NCI-H82 (cell line): ENCODE results near the gene RNPEP.
A peak's percentile ranks its signal among the peaks of the same experiment; 100 is the strongest.

Experiments
- DNase-seq: peaks from one replicate; lab custom pipeline; 2025; lab: John Stamatoyannopoulos, UW

The RNPEP gene, protein sequence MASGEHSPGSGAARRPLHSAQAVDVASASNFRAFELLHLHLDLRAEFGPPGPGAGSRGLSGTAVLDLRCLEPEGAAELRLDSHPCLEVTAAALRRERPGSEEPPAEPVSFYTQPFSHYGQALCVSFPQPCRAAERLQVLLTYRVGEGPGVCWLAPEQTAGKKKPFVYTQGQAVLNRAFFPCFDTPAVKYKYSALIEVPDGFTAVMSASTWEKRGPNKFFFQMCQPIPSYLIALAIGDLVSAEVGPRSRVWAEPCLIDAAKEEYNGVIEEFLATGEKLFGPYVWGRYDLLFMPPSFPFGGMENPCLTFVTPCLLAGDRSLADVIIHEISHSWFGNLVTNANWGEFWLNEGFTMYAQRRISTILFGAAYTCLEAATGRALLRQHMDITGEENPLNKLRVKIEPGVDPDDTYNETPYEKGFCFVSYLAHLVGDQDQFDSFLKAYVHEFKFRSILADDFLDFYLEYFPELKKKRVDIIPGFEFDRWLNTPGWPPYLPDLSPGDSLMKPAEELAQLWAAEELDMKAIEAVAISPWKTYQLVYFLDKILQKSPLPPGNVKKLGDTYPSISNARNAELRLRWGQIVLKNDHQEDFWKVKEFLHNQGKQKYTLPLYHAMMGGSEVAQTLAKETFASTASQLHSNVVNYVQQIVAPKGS

DNA sequence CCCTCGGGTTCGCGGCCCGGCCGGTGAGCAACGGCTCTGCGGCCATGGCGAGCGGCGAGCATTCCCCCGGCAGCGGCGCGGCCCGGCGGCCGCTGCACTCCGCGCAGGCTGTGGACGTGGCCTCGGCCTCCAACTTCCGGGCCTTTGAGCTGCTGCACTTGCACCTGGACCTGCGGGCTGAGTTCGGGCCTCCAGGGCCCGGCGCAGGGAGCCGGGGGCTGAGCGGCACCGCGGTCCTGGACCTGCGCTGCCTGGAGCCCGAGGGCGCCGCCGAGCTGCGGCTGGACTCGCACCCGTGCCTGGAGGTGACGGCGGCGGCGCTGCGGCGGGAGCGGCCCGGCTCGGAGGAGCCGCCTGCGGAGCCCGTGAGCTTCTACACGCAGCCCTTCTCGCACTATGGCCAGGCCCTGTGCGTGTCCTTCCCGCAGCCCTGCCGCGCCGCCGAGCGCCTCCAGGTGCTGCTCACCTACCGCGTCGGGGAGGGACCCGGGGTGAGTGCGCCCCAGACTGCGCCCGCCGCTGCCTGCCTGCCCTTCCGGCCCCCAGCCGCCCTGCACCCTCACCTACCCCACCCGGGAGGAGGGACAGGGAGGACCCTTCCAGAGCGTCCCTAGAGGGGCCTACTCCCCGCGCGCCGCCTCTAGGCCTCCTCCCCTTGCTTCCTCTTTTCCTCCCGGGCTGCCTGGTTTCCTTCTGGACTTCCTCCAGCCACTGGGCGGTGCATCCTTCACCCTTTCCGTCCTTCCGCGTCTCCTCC lies at the start of gene RNPEP:
Gene RNPEP (plus strand): TSS at position 26 of the 757 bp plus-strand sequence. CDS start 19 bp downstream, at position 45.
- peak; percentile 92 for DNase-seq

DNA sequence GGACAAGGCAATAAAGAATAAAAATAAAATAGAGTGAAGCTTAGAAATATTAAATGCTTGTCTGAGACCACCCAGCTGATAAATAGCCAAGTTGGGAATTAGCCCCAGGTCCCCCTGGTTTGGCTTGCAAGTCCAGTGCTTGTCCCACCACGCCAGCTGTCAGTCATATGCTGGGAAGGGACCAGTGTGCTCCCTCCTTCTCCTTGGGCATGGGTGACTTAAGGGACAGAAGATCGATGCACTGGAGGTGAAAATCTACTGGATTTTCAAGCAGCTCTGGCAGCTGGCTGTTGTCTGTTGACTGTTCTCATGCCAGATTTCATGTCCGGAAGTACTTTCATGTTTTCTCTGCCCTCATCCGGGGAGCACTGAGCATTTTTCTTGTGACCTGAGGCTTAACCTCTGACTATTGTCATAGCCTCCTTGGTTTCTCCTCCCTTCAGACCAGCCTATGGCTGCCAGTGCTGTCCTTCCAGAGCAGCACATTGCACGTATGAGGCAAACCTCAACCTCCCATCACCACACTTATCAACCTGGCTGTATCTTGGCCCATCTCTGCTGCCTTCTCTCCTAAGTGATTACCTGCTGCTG lies 48.5 kb upstream of the RNPEP start:
- DNase-seq = peak; percentile 34

DNA sequence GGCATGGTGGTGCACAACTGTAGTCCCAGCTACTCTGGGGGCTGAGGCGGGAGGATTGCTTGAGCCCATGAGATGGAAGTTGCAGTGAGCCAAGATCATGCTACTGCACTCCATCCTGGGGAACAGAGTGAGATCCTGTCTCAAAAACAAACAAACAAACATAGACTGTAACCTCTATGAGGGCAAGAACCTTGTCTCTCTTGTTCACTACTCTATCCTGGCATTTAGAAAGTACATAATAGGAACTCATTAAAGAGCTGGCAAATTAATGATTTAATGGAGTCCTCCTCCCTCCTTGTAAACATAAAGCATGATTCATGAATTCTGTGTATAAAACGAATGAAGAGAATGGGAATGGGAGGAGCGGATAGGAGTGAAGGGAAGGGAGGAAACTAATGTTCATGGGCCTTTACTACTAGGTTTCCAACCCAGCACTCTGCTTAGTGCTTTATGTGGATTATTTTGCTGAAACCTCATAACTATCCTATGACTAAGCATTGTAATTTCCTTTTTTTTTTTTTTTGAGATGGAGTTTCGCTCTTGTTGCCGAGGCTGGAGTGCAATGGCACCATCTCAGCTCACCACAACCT lies 44.7 kb upstream of the RNPEP start:
- DNase-seq = no peak

DNA sequence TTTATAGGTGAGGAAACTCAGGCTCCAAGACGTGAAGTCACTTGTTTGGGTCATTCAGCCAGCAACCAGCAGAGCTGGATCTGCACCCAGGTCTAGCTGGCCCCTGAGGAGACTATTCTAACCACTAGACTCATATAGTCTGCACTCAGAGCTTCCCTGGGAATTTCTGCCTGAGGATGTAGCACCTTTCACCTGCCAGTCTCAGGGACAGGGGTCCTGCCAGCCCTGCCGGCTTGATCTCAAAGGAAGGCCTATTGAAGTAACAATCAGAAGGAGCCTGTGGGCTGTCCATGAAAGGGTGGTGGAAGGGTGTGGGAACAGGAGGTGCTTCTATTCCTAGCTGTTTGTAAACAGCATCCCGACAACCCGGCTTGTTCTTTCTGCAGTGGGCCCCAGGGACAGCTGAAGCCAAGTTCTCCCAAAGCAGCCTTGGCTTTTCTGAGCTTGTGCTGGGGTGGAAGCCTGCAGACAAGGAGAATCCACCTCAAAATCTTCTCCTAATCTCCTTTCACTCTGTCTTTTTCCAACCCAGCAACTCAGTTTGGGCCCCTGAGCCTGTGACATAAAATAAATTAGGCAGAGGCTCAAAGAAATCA lies 43.9 kb upstream of the RNPEP start:
- peak; percentile 98 for DNase-seq

DNA sequence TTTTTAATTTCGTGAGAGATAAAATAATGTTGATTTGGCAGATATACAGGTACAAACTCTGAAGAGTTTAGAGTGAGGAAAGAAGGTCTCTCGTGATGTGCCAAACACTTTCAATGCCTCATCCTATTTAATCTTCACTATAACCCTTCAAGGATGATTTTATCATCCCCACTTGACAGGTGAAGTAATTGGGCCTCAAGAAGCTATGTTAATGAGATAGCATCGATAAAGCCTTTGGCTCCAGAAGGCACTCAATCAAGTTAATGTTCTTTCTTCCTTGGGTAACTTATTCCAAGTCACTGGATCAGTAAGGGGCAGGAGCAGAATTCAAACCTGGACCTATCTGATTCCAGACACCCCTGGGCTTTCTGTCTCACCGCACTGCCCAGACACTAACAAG lies 43.3 kb upstream of the RNPEP start:
- DNase-seq = peak; percentile 98

DNA sequence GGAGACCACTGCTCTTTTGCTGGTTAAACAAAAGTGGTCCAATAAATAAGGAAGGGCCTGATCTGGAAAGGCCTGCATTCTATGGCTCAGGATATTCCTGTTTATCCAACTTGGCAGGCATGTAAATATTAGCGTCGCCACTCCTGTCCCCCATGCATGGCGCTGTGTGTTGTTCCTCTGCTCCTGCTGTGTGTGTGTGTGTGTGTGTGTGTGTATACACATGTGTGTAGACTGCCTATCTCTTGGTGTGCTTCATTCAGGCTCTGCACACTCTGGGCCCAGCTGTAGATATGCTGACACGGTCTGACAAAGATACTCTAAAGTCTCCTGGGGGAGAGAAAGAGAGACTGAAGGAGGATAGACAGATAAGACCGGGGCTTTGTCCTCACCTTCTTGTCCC lies 42.9 kb upstream of the RNPEP start:
- peak; percentile 89 for DNase-seq

DNA sequence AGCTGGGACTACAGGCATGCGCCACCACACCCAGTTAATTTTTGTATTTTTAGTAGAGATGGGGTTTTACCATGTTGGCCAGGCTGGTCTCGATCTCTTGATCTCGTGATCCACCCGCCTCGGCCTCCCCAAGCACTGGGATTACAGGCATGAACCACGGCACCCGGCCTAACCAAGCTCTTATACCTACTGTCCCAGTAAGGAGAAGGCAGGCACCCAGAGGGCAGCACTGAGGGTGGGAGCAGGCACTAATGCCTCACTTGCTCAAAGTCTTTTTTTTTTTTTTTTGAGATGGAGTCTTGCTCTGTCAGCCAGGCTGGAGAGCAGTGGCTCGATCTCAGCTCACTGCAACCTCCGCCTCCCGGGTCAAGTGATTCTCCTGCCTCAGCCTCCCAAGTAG lies 42.1 kb upstream of the RNPEP start:
- DNase-seq = peak; percentile 74

DNA sequence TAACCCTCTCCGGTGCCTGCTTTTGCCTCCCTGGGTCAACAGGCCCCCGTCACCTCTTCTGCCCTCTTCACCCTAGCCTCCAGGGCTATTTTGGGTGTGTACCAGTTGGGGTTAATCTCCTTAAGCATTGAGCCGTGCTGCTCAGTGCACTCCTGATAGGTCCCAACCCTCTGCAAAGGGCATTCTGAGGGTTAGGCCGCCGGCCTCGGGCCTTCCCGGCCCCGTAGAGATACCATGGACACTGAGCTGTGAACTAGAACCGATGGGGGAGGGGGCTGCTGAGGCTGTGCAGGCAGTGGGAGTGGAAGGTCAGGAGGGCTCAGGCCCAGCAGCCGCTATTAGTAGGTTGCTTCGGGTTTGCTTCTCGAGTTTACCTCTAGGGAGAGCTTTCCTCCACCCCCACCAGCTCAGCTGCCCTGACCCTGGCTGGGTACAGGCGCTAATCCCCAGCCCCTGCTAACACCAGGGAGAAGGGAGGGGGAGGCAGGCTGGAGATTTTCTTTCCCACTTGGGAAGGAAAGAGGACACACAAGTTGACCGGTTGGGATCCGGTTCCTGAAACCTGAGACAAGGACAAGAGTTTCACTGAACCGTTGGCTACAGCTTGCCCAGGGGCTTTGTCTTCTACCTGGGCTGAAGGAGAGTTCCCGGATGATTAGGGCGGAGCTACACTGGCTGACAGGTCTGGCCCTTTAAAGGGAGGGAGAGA lies 40.9 kb upstream of the RNPEP start:
- peak; percentile 99 for DNase-seq

DNA sequence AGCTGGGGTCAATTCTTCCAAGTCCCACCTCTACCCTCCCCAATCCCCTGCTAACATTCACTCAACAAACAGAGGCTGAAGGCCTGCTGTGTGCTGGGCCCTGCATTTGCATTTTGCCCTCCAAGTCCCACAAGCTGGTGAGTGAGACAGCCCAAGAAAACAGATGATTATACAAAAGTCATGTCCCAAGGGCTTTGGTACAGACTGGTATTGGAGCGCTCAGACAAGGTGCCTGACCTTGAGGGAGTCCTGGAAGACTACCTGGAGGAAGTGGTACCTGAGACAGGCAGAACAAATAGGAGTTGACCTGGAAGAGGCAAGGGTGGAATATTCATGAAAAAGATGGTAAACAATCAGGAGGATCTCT lies 40.3 kb upstream of the RNPEP start:
- DNase-seq = no peak

DNA sequence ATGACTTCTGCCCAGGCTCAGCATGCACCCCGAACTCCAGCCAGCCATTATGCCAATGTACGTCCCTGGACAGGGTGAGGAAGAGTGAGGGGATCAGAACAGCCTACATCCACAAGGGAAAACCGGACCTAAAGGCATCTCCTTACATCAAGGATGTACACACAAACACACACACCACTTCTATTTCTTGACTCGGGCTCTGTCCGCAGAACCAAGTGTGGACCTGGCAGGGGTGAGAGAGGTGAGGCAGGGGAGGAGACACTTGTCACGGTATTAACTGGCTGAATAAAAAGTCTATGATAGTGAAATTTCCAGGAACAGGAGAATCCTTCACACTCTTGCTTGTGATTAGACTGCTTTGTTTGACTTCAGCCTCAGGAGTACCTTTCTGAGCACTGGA lies 38.4 kb upstream of the RNPEP start:
- DNase-seq = peak; percentile 34

DNA sequence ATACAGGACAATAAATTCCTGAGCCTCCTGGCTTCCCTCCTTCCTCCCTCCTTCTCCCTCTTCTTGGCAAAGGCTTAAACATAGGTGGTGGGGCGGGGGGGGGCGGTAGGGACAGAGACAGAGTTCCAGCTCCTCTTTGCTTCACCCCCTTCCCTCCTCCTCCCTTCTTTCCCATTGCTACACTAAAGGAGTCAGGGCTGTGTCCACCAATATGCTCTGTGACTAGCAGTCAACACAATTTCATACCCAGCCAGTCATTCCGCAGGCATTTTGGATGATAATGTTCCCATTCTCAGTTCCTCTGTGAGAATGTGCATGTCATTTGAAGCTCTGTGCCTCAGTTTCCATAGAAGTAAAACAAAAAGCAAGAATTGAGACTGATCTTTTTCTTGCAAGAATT lies 37.8 kb upstream of the RNPEP start:
- DNase-seq = peak; percentile 63

DNA sequence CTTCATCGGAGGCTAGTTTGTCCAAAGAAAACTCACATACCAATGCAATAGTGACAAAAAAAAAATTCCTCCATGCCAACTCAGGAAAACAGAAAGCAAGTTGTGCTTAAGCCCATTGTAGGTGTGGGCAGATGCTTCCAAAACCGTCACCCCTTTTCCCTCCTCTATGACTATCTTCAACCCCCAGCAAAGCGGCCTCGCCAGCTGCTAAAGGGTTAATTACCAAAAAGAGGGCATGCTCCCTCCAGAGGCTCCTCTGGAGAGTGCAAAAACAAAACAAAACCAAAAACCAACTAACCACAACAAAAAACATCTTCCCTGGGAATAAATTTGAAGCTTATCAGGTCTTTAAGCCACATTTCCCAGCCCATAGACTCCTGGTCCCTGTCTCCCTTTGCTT lies 37.3 kb upstream of the RNPEP start:
- DNase-seq = peak; percentile 80

DNA sequence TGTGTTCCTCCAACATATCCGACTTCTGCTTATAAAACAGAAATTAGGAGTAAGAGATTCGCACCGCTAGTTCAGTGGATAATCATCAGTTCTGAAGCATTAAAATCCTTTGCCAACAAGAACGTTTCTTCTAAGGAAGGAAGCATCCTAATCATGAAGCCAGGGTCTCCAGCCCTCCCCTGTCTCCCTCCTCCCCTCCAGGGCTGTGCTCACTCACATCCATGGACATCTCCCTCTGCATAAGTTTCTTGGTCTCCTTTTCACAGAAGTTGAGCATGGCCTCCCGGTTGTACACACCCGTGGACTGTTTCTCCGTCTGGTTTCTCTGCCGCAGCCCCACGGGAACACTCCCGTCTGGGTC lies 36.6 kb upstream of the RNPEP start:
- peak; percentile 50 for DNase-seq

DNA sequence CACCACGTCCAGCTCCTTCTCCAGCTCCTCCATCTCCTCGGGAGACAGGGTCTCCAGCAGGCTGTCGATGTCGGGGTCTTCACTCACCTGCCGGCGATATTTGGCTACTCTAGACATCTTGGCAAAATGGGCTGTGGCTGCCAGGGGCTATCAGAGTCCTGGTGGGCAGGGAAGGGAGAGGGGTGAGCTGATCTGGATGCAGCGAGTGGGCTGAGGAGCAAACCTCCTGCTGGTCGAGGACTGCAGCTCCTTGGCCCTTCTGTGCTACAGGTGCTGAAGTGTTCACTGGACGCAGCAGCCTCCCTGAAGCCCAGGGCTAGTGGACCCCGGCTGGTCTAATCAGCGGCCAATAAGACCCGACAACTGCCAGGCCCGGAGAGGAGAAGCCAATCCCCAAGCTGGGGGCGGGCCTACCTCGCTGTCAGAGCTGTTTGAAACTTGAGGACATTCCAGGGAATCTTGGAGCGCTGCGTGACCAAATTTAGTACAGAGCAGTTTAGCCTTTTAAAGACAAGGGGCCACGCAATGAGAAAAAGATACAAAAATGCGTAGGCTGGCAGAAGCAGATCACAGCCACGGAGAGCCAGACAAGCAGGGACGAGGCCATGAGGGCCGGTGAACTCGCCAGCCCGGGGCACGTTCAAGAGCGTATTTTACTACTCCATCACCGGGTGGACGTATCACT lies 36.1 kb upstream of the RNPEP start, which contains the start of gene LMOD1:
Gene LMOD1 (minus strand): TSS at position 325 of the 685 bp plus-strand sequence. CDS start 208 bp downstream, at position 117.
- peak; percentile 96 for DNase-seq

DNA sequence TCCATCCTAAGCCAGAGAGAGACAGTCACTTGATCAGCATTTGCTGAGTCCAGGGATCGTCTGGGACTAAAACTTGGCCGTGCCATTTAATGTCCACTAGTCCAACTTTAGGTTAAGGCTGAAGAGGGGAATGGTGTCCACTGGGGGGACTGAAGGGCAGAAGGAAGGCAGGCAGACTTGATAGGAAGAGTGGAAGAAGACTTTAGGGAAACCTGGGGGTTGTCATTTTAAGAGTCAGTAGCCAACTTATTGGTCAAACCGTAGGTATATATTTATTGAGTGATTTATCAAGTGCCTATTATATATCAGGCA lies 34.8 kb upstream of the RNPEP start:
- no peak for DNase-seq

DNA sequence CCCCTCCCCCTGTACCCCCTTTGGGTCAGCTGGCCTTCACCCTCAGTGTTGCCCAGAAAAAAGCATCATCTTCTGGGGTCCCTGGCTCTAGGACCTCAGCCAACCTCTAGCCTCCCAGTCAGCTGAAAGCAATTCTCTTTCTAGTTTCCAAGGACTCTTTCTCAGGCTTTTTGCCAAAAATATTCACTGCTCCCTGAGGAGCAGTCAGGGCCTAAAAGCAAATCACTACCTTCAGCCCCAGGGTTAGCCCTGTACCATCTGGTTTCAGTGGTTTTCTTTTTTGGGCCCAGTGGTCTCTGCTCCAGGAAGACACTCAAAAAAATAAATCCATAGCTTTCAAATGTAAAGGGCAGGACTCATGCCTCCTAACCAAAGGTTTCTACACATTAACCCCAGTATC lies 33.0 kb upstream of the RNPEP start:
- DNase-seq = no peak

DNA sequence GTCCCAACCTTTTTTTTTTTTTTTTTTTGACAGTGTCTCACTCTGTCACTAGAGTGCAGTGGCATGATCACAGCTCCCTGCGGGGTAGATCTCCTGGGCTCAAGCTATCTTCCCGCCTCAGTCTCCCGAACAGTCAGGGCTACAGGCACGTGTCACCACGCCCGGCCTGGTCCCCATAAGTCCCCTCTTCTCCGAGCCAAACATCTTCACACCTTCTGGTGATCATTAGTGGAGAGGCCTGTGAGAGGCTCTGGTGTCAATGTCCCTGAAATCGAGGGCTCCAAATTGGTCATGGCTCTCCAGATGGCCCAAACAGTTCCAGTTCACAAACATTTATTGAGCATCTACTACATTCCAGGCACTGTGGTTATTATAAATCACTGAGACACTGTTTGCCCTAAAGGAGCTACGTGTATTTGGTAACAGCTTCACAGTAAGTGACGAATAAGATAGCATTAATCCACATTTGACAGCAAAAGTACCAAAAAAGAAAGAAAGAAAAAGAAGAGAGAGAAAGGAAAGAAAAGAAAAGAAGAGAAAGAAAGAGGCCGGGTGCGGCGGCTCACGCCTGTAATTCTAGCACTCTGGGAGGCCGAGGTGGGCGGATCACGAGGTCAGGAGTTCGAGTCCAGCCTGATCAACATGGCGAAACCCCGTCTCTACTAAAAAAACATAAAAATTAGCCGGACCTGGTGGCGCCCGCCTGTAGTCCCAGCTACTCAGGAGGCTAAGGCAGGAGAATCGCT lies 28.0 kb upstream of the RNPEP start:
- peak; percentile 29 for DNase-seq

DNA sequence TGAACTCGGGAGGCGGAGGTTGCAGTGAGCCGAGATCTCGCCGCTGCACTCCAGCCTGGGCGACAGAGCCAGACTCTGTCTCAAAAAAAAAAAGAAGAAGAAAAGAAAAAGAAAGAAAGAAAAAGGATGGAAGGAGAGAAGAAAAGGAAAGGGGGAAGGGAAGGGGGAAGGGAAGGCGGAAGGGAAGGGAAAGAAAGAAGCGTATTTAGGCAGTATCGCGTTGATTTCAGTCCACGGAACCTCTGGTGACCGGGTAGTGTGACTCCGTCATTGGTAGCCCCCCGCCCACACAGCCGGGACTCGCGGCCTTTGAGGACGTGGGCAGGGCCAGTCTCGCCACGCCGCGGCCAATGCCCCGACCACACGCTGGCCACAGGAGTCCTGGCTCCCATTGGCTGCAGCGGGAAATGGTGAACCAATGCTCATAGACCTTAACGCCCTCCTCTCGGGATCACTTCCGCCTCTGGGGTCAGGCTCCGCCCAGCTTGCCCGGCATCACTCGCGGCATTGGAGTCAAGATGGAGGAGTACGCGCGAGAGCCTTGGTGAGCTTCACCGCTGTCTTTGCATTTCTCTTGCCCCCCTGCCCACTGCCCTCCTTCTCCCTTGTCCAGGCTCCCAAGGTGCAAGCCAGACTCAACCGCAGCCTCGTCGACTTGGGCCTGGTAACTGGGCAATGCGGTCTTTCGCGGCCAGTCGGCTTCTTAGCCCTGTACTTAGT lies 27.3 kb upstream of the RNPEP start, which contains the start of gene TIMM17A:
Gene TIMM17A (plus strand): TSS at position 495 of the 720 bp plus-strand sequence. CDS start 24 bp downstream, at position 519.
- peak; percentile 100 for DNase-seq

DNA sequence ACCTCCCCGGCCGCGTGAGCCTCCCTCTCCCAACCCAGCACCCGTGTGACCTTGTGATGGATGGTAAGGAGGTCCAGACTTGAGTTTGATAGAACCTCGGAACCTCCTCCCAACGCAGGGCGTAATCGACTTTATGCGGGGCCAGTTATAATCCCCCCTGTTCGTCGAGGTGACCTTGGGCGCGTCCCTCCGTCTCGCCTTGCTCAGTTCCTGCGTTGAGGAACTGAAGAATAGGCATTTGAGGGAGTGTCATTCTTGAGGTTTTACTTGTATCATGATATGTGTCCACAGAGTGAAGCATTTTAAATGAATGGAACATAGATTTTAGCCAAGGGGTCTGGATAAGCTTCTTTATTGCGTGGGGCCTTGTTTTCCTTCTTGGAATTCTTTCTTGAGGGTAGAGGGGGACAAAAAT lies 26.7 kb upstream of the RNPEP start:
- DNase-seq = peak; percentile 76
